NCI-H345 treated with DMSO at 0.1 percent for 48 hours (cell line): ENCODE measurements around the gene RND2.
"Not testable (repeated sequence)": the region's sequence is repeated elsewhere in the genome, so short reads cannot be mapped to it uniquely, and the experiment has no call there.

Experiments
- DNase-seq: peaks from one replicate; lab custom pipeline; 2025; ENCODE audit not compliant: unreplicated experiment; lab: John Stamatoyannopoulos, UW

The RND2 gene, protein sequence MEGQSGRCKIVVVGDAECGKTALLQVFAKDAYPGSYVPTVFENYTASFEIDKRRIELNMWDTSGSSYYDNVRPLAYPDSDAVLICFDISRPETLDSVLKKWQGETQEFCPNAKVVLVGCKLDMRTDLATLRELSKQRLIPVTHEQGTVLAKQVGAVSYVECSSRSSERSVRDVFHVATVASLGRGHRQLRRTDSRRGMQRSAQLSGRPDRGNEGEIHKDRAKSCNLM

DNA sequence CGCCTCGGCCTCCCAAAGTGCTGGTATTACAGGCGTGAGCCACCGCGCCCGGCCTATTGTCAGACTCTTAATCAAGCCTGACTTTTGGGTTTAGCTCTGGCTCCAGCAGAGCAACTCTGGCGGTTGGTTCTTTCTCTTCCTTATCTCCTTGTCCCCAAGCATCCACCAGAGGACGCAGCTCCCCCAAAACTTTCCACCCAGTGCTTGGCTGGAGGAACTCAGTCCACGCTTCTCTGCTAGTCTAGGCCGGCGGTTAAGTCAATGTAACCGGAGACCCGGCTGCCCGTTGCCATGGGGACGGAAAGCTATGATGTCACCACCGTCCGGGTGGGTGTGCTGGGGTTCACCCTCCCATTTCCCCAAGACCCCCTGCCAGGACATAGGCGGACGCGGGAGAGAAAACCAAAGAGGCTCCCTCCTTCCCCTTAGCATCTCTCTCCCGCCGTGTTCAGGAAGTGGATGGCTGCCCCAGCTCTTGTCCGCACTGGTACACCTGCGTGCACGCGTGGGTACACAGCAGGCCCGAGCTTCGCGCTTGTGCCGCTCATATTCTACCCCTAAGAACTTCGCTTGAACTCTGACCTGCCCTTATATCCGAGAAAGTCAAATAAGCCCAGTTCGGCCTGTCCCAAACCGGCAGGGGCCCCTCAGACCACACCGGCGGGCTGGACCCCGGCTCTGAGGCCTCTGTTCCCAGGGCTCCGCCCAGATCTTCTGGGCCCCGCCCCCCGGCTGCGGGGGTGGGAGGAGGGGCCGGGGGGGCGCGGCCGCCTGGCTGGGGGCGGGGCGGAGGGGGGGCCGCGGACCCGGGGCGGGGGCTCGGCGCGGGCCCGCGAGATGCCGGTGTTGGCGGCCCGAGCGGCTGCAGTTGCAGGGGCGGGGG lies at the start of gene RND2:
RND2 (plus strand) TSS at position 825 of the 883 bp plus-strand sequence. CDS start 117 bp downstream, outside the sequence.
- peak; percentile 84 for DNase-seq

DNA sequence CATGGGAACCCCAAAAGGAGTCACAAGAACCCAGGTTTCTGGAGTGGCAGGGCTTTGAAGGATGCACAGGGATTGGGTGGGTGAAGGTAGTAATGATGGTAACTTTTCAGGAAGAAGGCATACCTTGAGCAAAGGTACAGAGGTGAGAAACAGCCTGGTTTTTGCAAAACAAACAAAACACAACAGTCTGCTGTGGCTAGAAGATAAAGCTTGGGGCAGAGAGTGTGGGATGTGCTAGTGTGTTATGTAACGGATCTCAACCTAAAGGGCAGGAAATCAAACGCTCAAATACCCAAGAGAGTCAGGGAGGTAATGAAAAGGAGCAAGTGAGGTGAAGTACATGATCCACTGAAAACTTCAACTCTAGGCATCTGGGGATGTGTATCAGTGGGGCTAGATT lies 49.8 kb upstream of the RND2 start:
- DNase-seq = no peak

DNA sequence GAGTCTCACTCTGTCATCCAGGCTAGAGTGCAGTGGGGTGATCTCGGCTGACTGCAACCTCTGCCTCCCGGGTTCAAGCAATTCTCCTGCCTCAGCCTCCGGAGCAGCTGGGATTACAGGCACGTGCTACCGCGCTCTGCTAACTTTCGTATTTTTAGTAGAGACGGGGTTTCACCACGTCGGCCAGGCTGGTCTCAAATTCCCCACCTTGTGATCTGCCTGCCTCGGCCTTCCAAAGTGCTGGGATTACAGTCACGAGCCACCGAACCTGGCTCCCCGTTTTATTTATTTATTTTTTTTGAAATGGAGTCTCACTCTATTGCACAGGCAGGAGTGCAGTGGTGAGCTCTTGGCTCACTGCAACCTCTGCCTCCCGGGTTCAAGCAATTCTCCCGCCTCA lies 49.3 kb upstream of the RND2 start:
- not testable (repeated sequence) for DNase-seq

DNA sequence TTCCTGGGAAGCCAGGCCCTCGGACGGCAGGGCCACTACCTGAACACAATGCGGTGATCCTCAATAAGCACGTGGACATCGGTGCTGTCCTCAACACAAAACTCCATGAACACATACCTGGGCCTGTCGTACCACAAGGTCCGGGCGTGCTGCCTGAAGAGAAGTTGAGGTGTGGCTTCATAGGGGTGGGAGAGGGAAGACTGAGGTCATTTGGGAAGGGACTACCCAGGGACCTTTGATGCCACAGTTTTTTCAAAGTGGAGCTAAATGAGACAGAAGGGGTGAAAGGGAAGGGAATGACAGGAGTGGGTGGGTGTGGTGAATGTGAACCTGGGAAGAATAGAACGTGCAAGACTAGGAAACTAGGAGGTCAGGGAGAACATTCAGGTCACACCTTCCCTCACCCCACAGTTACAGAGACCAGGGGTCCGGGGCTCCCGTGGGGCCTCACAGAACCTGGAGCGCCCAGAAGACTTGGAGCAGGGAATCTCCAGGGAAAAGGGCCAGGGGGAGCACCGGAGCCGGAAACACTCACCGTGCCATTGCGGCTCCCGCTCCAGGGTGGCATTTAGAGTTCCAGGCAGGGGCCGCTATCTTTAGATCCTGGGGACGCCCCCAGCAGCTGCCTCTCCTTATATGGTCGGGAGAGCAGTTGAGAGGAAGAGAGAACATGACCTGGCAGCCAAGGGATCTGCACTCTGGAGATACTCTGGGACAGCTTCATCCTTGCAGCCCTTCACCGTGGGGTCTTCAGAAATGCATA lies 45.3 kb upstream of the RND2 start, which contains the start of gene PTGES3L:
PTGES3L (minus strand) TSS at position 570 of the 763 bp plus-strand sequence; CDS start at position 543, 27 bp downstream.
- DNase-seq = peak; percentile 46

DNA sequence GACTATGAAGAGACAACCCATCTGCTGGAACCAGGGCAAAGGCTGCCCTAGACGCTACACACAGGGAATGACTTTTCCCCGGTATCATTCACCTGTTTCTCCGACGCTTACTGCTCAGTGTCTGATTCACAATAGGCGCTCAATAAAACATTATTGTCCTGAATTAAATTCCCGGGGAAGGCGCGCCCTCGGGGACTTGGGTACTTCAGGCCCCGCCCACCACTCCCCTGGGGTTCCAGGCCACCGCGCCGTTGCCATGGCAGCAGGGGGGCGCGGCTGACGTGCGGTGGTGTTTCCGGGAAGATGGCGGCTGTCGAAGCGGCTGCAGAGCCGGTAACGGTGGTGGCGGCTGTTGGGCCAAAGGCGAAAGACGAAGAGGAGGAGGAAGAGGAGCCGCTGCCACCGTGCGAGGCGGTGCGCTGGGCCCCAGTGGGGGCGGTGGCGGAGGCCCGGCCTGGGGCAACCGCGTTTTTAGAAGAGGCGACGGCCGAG lies 44.7 kb upstream of the RND2 start, which contains the start of gene RUNDC1:
RUNDC1 (plus strand) TSS at position 292 of the 492 bp plus-strand sequence; CDS start at position 304, 12 bp downstream.
- DNase-seq = peak; percentile 73

DNA sequence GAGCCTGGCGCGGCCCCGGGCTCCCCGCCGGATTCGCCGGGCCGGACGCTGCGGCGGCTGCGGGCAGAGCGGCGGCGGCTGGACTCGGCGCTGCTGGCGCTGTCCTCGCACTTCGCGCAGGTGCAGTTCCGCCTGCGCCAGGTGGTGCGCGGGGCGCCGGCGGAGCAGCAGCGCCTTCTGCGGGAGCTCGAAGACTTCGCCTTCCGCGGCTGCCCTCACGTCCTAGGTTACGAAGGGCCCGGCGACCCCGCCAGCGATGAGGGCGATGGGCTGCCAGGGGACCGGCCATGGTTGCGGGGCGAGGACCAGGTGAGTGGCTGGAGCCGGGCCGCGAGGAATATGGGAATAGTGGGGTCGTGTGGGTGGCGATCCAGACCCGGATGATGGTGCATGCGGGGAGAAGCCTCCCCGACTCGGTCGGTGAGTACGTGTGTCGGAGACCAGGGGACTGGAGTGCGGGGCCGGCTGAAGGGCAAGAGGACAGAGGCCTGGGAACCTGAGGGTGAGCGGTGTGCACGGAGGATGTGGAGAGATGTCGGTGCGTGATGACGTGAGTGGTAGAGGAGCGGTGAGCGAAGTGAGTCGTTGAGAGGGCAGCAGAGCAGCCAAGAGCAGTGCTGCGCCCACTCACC lies 44.1 kb upstream of the RND2 start:
- peak; percentile 9 for DNase-seq

DNA sequence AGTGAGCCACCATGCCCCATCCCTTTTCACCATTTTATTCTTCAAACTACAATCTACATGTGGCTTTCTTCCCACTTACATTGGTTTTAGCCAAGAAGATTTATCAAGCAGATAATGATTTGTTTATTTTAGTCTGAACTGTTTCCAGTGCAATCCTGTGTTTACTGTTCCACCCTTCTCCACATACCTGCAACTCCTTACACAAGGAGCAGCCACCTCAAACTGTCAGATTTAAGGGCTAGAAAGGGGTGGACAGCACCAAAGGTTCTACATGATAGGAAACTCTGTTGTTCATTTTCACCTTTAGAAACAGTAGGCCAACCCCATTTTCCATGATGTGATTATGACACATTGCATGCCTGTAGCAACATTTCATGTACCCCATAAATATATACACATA lies 42.8 kb upstream of the RND2 start:
- DNase-seq = no peak

DNA sequence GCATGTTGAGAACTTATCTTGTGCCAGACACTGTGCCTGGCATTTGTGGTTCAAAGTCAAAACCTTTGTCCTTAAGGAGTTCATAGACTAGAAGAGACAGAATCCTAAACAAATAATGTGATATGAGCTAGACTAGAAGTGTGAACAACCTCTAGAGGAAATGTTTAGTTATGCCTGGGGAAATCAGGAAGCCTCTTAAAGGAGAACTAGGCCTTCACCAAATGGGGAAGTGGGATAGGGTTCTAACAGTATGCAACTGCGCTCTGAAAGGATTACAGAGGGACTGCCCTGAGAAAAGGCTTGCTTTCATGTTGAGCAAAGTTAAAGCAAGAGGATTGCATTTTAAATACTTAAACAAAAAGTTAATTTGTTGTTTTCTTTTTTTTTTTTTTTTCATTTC lies 39.8 kb upstream of the RND2 start:
- no peak for DNase-seq

DNA sequence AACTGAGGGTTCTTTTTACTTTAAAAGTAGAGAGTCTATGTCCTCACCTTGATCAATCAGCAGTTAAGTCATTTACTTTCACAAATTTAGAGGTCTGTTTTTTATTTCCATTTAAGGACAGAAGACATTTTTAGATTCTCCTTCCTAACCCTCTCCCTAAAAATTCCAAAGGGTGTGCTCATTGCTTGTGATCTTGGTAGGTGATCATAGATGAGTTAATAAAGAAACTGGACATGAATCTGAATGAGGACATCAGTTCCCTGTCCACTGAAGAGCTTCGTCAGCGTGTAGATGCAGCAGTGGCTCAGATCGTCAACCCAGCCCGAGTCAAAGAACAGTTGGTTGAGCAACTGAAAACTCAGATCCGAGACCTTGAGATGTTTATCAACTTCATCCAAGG lies 35.9 kb upstream of the RND2 start:
- DNase-seq = no peak

DNA sequence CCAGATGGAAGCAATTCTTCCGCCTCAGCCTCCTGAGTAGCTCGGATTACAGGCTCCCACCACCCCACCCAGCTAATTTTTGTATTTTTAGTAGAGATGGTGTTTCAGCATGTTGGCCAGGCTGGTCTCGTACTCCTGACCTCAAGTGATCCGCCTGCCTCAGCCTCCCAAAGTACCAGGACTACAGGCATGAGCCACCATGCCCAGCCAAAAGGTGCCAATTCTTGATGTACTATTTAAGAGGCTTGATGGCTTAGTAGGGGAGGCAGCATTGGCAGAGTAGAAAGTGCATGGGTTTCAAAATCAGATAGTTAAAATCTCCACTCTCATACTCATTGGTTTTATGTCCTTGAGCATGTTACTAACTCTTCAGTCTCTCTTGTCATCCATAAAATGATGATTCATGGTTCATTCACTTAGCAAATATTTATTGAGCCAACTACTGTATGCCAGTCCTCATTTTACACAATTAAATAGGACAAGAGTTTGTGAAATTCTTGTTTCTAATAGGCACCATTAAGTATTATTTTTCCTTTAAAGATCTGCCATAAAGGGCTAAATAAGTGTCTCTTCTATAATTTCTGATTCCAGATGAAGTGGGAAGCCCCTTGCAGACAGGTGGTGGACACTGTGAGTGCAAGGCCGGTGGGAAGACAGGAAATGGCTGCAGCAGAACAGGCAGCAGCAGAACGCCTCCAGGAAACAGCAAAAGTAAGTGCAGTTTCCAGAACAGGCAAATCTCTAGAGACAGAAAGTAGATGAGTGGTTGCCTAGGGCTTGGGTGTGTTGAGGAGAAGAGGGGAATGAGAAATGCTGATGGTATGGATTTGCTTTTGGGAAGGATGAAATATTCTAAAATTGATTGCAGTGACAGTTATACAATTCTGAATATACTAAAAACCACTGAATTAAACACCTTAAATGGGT lies 35.0 kb upstream of the RND2 start:
- no peak for DNase-seq

DNA sequence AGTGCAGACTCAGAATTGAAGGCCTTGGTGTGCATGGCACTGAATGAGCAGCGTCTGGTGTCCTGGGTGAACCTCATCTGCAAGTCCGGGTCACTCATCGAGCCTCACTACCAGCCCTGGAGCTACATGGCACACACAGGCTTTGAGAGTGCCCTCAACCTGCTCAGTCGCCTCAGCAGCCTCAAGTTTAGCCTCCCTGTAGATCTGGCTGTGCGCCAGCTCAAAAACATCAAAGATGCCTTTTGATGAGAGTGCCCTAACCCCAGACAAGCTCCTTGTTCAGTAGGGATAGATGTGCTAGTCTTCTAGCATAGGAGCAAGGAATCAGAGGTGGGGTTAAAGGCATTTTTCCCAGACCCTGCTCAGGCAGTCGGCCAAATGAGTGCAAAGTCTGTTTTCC lies 33.6 kb upstream of the RND2 start:
- no peak for DNase-seq

DNA sequence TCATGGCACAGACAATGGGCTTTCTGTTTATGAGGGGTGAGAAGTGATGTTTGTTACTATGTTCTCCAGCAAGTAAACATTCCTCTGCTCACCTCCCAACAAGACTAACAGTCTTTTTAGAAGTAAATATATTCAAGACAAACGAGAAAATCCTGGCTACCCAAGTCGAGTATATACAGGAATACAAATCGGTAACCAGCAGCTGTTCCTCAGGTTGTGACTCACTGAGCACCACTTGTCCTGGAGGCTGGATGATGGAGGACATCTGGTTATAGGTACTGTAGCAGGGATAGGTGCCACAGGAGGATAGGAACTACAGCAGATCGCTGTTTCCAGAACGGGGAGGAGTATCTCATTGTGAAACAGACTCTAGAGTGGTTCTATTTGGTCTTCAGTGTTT lies 32.2 kb upstream of the RND2 start:
- no peak for DNase-seq

DNA sequence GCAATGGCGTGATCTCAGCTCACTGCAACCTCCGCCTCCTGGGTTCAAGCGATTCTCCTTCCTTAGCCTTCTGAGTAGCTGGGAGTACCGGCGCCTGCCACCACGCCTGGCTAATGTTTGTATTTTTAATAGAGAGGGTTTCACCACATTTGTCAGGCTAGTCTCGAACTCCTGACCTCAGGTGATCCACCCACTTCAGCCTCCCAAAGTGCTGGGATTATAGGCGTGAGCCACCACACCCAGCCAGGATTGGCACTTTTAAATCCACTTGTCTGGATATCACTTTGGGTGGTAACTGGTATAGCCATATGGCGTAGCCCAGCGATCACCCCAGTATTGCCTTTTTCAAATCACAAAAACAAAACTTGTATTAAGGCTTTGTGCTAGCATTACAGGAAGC lies 31.1 kb upstream of the RND2 start:
- DNase-seq = not testable (repeated sequence)

DNA sequence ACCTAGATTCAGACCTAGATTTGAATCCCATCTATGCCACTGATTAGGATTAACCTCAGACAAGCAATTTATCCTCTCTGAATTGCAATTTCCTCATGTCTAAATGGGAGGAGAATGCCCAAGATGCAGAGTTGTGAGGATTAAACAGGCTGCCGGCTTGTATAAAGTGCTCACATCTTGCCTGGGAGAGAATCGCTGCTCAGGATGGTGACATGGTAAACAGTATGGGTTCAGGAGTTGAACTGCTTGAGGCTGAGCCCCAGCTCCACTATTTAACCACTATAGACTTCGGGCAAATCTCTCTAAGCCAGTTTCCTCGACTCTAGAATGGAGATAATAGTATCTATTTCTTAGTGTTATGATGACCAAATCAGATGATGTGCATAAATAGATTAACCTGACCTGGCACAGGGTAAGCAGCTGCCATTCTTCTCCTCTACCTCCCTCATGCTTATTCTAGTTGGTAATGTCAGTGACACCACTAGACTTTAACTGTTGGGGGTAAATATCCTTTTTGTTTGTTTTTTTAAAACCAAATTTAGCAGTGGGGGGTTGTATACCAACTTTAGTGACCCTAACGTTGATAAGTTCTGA lies 27.5 kb upstream of the RND2 start:
- DNase-seq = no peak

DNA sequence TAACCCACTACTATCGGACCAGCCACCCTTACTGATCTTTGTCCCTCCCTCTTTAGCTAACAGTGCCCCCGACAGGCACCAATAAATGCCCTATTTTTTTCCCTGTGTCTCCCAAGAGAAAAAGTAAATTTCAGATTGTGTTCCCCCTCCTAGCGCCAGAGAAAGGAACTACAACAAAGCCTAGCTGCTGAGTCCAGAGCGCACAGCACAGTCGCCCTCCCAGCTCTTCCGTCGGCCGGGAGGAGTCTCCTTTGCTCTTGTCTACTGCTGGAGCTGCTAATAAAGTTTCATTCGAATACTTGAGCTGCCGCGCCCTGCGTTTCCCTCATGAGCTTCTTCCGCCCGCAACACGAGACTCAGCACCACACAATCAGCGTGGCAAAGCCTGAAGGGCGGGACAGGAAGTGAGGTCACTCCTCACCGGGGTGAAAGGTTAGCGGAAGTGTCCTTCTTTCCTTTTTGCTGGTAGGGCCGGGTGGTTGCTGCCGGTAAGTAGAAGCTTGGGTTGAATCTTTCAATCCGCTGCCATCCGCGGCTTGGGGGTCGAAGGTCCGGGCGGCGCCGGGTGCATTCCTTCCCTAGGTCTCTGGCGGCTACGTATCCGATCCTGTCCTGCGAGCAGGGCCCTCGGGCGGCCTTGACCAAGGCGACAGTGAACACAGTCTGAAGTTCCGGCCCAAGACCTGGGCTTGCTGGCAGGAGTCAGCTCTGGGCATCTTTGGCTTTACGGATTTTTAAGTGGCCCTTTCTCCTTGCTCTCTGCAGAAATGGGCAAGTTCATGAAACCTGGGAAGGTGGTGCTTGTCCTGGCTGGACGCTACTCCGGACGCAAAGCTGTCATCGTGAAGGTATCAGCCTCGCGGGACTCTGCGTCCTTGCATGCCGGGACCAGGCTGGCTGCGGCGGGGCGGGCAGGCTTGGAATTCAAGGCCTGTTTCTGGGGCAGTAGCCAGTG lies 26.8 kb upstream of the RND2 start, which contains the start of gene RPL27:
RPL27 (plus strand) TSS at position 436 of the 955 bp plus-strand sequence; CDS start at position 768, 332 bp downstream.
- peak; percentile 98 for DNase-seq

DNA sequence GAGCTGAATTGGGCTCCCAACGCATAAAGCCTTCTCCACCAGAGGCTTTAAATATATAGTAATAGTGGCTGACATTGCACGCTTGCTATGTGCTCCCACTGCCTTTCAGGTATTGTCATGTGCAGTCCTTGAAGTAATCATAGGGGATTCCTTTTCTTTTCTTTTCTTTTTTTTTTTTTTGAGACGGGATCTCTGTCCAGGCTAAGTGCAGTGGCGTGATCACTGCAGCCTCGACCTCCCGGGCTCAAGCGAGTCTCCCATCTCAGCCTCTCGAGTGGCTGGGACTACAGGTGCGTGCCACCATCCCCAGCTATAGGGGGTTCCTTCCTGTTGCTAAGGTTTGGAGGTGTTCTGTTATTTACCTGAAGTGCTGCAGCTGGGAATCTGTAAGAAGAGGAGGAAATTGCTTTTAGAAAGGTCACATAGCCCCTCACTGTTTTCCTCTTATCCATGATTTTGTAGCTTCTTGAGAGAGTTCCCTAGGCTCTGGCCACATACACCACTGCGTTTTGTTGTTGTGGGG lies 26.0 kb upstream of the RND2 start:
- no peak for DNase-seq

DNA sequence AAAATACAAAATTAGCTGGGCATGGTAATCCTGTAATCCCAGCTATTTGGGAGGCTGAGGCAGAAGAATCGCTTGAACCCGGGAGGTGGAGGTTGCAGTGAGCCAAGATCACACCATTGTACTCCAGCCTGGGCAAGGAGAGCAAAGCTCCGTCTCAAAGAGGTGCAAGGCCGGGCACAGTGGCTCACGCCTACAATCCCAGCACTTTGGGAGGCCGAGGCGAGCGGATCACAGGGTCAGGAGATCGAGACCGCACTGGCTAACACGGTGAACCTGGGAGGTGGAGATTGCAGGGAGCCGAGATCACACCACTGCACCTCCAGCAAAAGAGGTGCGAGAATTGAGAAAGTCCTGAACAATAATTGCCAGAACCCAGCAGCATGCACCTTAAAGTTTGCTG lies 24.1 kb upstream of the RND2 start:
- DNase-seq = not testable (repeated sequence)
